SK-N-SH (cell line): Measurements from ENCODE around the gene PODXL2.

Experiments used
- TF ChIP-seq, protein P1 (sequence below): IDR thresholded peaks from 2 replicates; pipeline ENCODE4 v1.4.0; 2012; ENCODE audit warnings: low read depth, borderline replicate concordance
- TF ChIP-seq, protein P2 (sequence below): fragments of 200-600 bp; sonication (generic); IDR thresholded peaks from 2 replicates; pipeline ENCODE4 v1.6.1; 2017; ENCODE audit warnings: antibody characterized with exemption, mild to moderate bottlenecking, moderate library complexity

DNA sequence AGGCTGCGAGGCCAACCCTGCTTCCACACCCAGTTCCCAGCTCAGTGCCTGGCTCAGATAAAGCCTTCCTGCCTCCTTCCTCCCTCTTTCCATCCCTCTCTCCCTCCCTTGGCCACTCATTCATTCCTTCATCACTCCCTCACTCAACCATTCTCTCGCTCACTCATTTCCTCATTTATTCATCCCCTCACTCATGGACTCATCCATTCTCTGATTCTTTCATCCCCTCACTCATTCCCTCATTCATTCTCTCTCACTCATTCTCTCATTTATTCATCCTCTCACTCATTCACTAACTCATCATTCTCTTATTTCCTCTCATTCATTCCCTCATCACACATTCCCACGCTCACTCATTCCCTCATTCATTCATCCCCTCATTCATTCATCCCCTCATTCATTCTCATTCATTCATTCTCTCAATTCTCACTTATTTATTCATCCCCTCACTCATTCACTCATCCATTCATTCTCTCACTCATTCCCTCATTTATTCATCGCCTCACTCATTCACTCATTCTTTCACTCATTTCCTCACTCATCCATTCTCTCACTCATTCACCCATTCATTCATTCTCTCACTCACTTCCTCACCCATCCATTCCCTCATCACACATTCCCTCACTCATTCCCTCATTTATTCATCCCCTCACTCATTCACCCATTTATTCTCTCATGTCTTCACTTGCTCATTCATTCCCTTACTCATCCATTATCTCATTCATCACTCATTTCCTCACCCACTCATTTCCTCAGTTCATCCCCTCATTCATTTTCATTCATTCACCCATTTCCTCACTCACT is 56.9 kb downstream of the PODXL2 start:
- TF ChIP-seq, protein P1, sequence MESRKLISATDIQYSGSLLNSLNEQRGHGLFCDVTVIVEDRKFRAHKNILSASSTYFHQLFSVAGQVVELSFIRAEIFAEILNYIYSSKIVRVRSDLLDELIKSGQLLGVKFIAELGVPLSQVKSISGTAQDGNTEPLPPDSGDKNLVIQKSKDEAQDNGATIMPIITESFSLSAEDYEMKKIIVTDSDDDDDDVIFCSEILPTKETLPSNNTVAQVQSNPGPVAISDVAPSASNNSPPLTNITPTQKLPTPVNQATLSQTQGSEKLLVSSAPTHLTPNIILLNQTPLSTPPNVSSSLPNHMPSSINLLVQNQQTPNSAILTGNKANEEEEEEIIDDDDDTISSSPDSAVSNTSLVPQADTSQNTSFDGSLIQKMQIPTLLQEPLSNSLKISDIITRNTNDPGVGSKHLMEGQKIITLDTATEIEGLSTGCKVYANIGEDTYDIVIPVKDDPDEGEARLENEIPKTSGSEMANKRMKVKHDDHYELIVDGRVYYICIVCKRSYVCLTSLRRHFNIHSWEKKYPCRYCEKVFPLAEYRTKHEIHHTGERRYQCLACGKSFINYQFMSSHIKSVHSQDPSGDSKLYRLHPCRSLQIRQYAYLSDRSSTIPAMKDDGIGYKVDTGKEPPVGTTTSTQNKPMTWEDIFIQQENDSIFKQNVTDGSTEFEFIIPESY, result no peak
- TF ChIP-seq, protein P2, sequence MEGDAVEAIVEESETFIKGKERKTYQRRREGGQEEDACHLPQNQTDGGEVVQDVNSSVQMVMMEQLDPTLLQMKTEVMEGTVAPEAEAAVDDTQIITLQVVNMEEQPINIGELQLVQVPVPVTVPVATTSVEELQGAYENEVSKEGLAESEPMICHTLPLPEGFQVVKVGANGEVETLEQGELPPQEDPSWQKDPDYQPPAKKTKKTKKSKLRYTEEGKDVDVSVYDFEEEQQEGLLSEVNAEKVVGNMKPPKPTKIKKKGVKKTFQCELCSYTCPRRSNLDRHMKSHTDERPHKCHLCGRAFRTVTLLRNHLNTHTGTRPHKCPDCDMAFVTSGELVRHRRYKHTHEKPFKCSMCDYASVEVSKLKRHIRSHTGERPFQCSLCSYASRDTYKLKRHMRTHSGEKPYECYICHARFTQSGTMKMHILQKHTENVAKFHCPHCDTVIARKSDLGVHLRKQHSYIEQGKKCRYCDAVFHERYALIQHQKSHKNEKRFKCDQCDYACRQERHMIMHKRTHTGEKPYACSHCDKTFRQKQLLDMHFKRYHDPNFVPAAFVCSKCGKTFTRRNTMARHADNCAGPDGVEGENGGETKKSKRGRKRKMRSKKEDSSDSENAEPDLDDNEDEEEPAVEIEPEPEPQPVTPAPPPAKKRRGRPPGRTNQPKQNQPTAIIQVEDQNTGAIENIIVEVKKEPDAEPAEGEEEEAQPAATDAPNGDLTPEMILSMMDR, result no peak
